Endothelial cell of umbilical vein (primary cell): ENCODE data around the gene QARS1.

Experiments
- CTCF ChIP-seq, 2 donors: IDR thresholded peaks; 1 replicate in 1 of 2; 2 replicates in 1 of 2; pipeline ENCODE4 v1.5.1; 2011; ENCODE audit warnings: low read length in 2 of 2, mild to moderate bottlenecking in 2 of 2, moderate library complexity in 2 of 2, control low read depth in 1 of 2, inconsistent platforms in 1 of 2, low read depth in 1 of 2; ENCODE audit not compliant: insufficient read depth in 1 of 2; ENCODE audit errors: extremely low read depth in 1 of 2
- POLR2A ChIP-seq: IDR thresholded peaks from 2 replicates; pipeline ENCODE4 v1.6.1; 2012; ENCODE audit warnings: low read depth, mild to moderate bottlenecking, control low read depth, low read length

- TF ChIP-seq CTCF (IDR thresholded peaks at IDR 0.05; ENCODE audit: extremely low read depth in 1 of 2, insufficient read depth in 1 of 2, low read depth in 1 of 2, low read length in 2 of 2), result no peak
- TF ChIP-seq POLR2A, result no peak
Observed at GRCh38 chr3:49131576-49131975, 27.0 kb upstream of the QARS1 start.
